Measurements from ENCODE around the gene PPP1R15B.

GRCh38 chr1:204359131-204359473 lies 52.5 kb downstream of the PPP1R15B start:
- TF ChIP-seq CTCF (IDR thresholded peaks at IDR 0.05; ENCODE audit: insufficient read depth, low read length, poor library complexity, severe bottlenecking) (no peak), EZH2phosphoT487 (conservative IDR thresholded peaks at IDR 0.05; ENCODE audit: low read length) (no peak)

All from SU-DHL-6 (cell line).